Activated CD8-positive, alpha-beta T cell treated with anti-CD3 and anti-CD28 coated beads for 36 hours (primary cell): Measurements from ENCODE around the gene PIEZO1. TPM values are rescaled to one million over a fixed set of nuclear protein-coding genes. Genes with fewer than 3 reads are reported as not detected.

Experiments
- ATAC-seq: fragments of 200-7000 bp; cut with Tn5 transposase; one replicate; pipeline ENCODE4 v1.10.0; 2021; ENCODE audit warnings: mild to moderate bottlenecking, moderate library complexity
- CTCF ChIA-PET: fragments of 350-600 bp; sonication (Branson Sonifier 250); formaldehyde crosslinking; loops from one replicate; lab custom pipeline; 2021; ENCODE audit warnings: antibody characterized with exemption; lab: Charles Lee
- POLR2A ChIA-PET: fragments of 350-600 bp; sonication (Branson Sonifier 250); formaldehyde crosslinking; loops from one replicate; lab custom pipeline; 2021; ENCODE audit warnings: antibody characterized with exemption; lab: Charles Lee
- DNase-seq: peaks from one replicate; pipeline ENCODE4 v3.0.0-alpha.2; 2020
- H3K27ac Mint-ChIP-seq: one replicate; pipeline ENCODE4 v1.8.0; 2021; ENCODE audit warnings: mild to moderate bottlenecking, mixed read lengths
- H3K27me3 Mint-ChIP-seq: one replicate; pipeline ENCODE4 v1.8.0; 2021; ENCODE audit warnings: mixed read lengths
- H3K36me3 Mint-ChIP-seq: one replicate; pipeline ENCODE4 v1.8.0; 2021; ENCODE audit warnings: low read depth, mixed read lengths
- H3K4me1 Mint-ChIP-seq: one replicate; pipeline ENCODE4 v1.8.0; 2021; ENCODE audit warnings: low read depth, mixed read lengths
- H3K4me3 Mint-ChIP-seq: one replicate; pipeline ENCODE4 v1.8.0; 2021; ENCODE audit warnings: mild to moderate bottlenecking, moderate library complexity, mixed read lengths
- H3K9me3 Mint-ChIP-seq: one replicate; pipeline ENCODE4 v1.8.0; 2021; ENCODE audit warnings: mixed read lengths
- intact Hi-C: fragments of 100-400 bp; cut with micrococcal nuclease; formaldehyde crosslinking; loops from one replicate; pipeline ENCODE4 v1.10.0; 2022
- total RNA-seq, 2 experiments: library from RNA; stranded (reverse); gene quantifications; one replicate each; pipeline ENCODE4 v1.2.3, GENCODE V29; 2021
- TF ChIP-seq, protein P1 (sequence below): fragments of 200-600 bp; IDR thresholded peaks from one replicate; pipeline ENCODE4 v1.8.0; 2022; ENCODE audit warnings: antibody characterized with exemption, mild to moderate bottlenecking

Gene PIEZO1
- total RNA-seq, 2 experiments from 2014 or later, result 87.7 to 91.8 TPM

DNA sequence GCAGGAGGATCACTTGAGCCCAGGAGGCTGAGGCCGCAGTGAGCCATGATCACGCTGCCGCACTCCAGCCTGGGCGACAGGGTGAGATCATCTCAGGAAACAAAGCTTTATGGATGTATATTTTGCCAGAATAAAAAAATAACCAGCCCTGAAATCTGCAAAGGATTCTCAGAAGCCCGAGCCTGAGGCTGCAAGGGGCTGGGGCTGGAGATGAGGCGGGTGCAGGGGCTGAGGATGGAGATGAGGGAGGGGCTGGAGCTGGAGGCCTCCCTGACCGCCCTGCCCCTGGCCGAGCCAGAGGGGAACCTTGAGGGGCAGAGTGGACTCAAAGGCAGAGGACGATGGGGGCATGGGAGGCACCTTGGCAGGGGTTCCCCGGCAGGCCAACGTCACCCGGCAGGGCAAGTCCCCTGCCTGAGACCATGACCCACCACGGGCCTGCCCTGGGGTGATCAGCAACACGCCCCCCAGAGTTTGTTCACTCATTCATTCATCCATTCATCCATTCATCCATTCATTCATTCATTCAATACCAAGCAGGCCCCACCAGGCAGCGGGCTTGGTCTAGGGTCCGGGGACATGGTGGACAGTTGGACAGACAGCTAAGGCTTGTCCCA is 32.5 kb downstream of the PIEZO1 start:
- peaks cover 3% of the 10 kb centered on the region for H3K36me3 Mint-ChIP-seq
- TF ChIP-seq, protein P1, sequence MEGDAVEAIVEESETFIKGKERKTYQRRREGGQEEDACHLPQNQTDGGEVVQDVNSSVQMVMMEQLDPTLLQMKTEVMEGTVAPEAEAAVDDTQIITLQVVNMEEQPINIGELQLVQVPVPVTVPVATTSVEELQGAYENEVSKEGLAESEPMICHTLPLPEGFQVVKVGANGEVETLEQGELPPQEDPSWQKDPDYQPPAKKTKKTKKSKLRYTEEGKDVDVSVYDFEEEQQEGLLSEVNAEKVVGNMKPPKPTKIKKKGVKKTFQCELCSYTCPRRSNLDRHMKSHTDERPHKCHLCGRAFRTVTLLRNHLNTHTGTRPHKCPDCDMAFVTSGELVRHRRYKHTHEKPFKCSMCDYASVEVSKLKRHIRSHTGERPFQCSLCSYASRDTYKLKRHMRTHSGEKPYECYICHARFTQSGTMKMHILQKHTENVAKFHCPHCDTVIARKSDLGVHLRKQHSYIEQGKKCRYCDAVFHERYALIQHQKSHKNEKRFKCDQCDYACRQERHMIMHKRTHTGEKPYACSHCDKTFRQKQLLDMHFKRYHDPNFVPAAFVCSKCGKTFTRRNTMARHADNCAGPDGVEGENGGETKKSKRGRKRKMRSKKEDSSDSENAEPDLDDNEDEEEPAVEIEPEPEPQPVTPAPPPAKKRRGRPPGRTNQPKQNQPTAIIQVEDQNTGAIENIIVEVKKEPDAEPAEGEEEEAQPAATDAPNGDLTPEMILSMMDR, result no peak
- ATAC-seq, result no peak
- no peak overlapping the region for H3K4me3 Mint-ChIP-seq
- CTCF ChIA-PET, result interaction anchor here (1.5 kb wide), 1 partner anchor 15 kb away, joined by 5 read pairs; no protein-coding TSS in a partner anchor
- H3K27ac Mint-ChIP-seq, result no peak overlapping the region
- H3K9me3 Mint-ChIP-seq, result no peaks in the 10 kb centered on the region
- intact Hi-C loops, result no loop called here
- H3K4me1 Mint-ChIP-seq, result peaks cover 3% of the 10 kb centered on the region
- POLR2A ChIA-PET, result interaction anchor here (0.6 to 1.2 kb wide), 2 partner anchors 31 to 60 kb away, joined by 3 read pairs; no protein-coding TSS in a partner anchor
- DNase-seq, result no peak
- no peaks in the 10 kb centered on the region for H3K27me3 Mint-ChIP-seq

- peaks cover 11% of the 10 kb centered on the region for H3K4me1 Mint-ChIP-seq
- H3K27ac Mint-ChIP-seq, result no peak overlapping the region
- H3K27me3 Mint-ChIP-seq, result no peaks in the 10 kb centered on the region
- no peak overlapping the region for H3K4me3 Mint-ChIP-seq
- no peak for ATAC-seq
- peaks cover 3% of the 10 kb centered on the region for H3K36me3 Mint-ChIP-seq
- intact Hi-C loops, result no loop called here
- ChIA-PET CTCF (no interaction called here), POLR2A (no interaction called here)
- TF ChIP-seq, protein P1, result no peak
- no peak for DNase-seq
- H3K9me3 Mint-ChIP-seq, result no peaks in the 10 kb centered on the region
These were observed 34.2 kb downstream of the PIEZO1 start for GRCh38 chr16:88750854-88751253.

DNA sequence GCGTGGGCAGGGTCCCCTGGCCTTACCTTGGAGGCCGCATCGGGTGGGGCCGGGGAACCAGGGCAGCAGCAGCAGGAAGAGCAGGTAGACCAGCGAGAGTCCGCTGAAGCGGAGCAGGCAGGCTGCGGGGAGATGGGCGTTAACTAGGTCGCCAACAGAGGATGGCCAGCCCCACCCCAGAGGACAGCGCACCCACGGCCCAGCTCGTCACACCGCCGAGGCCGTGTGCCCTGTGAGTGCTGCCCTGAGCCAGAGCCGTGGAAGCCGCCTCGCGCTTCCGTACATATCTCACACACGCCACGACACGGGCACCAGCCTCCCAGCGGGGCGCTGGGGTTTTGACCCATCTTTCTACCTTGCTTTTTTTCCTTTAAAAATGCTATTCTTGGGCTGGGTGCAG is 35.7 kb downstream of the PIEZO1 start:
- H3K27ac Mint-ChIP-seq, result no peak overlapping the region
- no peak overlapping the region for H3K4me3 Mint-ChIP-seq
- TF ChIP-seq, protein P1, result no peak
- ATAC-seq (no peak), DNase-seq (no peak)
- H3K4me1 Mint-ChIP-seq, result peaks cover 21% of the 10 kb centered on the region
- ChIA-PET POLR2A (interaction anchor here (1.4 kb wide), 1 partner anchor 61 kb away, joined by 3 read pairs; no protein-coding TSS in a partner anchor), CTCF (no interaction called here)
- H3K9me3 Mint-ChIP-seq, result no peaks in the 10 kb centered on the region
- H3K27me3 Mint-ChIP-seq, result no peaks in the 10 kb centered on the region
- intact Hi-C loops, result loop anchor here (5.0 kb wide), 1 partner anchor 53 kb away; the partner anchor contains the start of gene CDT1
- peaks cover 3% of the 10 kb centered on the region for H3K36me3 Mint-ChIP-seq

DNA sequence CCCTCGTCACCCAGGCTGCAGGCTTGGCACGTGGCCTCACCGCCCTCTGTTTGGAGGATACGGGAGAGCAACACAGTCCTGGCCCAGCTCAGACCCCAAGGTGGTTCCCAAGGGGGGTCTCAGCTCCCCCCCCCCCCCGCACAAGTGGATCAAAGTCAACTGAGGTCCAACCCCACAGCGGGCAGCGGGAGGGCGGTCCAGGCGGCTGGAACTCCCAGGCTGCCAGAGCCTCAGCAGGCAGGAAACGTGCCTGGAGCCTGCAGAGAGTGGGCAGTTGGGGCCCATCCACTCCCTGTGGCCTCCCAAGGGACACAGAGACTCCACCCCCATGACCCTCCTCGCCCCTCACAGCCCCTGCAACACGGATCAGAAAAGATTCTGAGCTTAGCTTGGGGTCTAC is 36.7 kb downstream of the PIEZO1 start:
- Mint-ChIP-seq H3K27ac (no peak overlapping the region), H3K4me3 (no peak overlapping the region), H3K9me3 (no peaks in the 10 kb centered on the region), H3K27me3 (no peaks in the 10 kb centered on the region), H3K36me3 (peaks cover 3% of the 10 kb centered on the region), H3K4me1 (peaks cover 24% of the 10 kb centered on the region)
- ATAC-seq (no peak), DNase-seq (no peak)
- TF ChIP-seq, protein P1, result no peak
- intact Hi-C loops, result loop anchor here (5.0 kb wide), 1 partner anchor 54 kb away; the partner anchor contains the start of gene CDT1
- CTCF ChIA-PET, result interaction anchor here (1.6 to 5.7 kb wide), 2 partner anchors 9 to 13 kb away, joined by 3 to 40 read pairs; no protein-coding TSS in a partner anchor
- POLR2A ChIA-PET, result interaction anchor here (0.6 to 1.4 kb wide), 2 partner anchors 62 to 79 kb away, joined by 3 to 4 read pairs; no protein-coding TSS in a partner anchor
